ENCODE measurements around the gene DHDH. TPM values are rescaled to one million over a fixed set of nuclear protein-coding genes. Genes with fewer than 3 reads are reported as not detected.

Gene DHDH
- total RNA-seq = not detected in 2 replicates

GRCh38 chr19:48933382-48933932, at the start of gene DHDH:
Gene DHDH, plus strand, starts transcription at chr19:48933699. Its CDS starts 23 bp downstream, at chr19:48933722.

GRCh38 chr19:48899781-48900476, 33.6 kb upstream of the DHDH start, which contains the start of gene NUCB1:
Gene NUCB1, plus strand, starts transcription at chr19:48900312. Its CDS starts 485 bp downstream, at chr19:48900797.

GRCh38 chr19:48954595-48955307, 21.3 kb downstream of the DHDH start, which contains the start of gene BAX:
Gene BAX, plus strand, starts transcription at chr19:48954875. Its CDS starts 54 bp downstream, at chr19:48954929.

GRCh38 chr19:48965040-48965805, 31.7 kb downstream of the DHDH start, which contains the start of gene FTL:
Gene FTL, plus strand, starts transcription at chr19:48965309. Its CDS starts 199 bp downstream, at chr19:48965508.

GRCh38 chr19:48993175-48994034, 59.9 kb downstream of the DHDH start, which contains the start of the genes GYS1 and RUVBL2:
Gene GYS1, minus strand, starts transcription at chr19:48993309. Its CDS starts 197 bp downstream, at chr19:48993112.
Gene RUVBL2, plus strand, starts transcription at chr19:48993887. Its CDS starts 25 bp downstream, at chr19:48993912.

Other genes with a start within 250 kb of the DHDH start
- not detected in 2 replicates for gene FUT2, start 237.7 kb upstream of the DHDH start, total RNA-seq
- 2.7 and 4.9 TPM in 2 replicates for gene MAMSTR, start 214.0 kb upstream of the DHDH start, total RNA-seq
- gene RASIP1, start 193.1 kb upstream of the DHDH start, total RNA-seq = 4.1 and 6.3 TPM in 2 replicates
- gene IZUMO1, start 186.8 kb upstream of the DHDH start, total RNA-seq = not detected in 2 replicates
- under 0.01 and 0.86 TPM in 2 replicates for gene FUT1, start 181.1 kb upstream of the DHDH start, total RNA-seq
- gene FGF21, start 178.2 kb upstream of the DHDH start, total RNA-seq = not detected in 2 replicates
- gene BCAT2, start 122.7 kb upstream of the DHDH start, total RNA-seq = 65.0 and 83.0 TPM in 2 replicates
- gene HSD17B14, start 97.2 kb upstream of the DHDH start, total RNA-seq = 2.3 and 8.2 TPM in 2 replicates
- 24.3 and 32.3 TPM in 2 replicates for gene PLEKHA4, start 65.1 kb upstream of the DHDH start, total RNA-seq
- gene PPP1R15A, start 61.3 kb upstream of the DHDH start, total RNA-seq = 35.1 and 39.8 TPM in 2 replicates
- gene TULP2, start 35.0 kb upstream of the DHDH start, total RNA-seq = not detected in 2 replicates
- gene NUCB1, start 33.4 kb upstream of the DHDH start, total RNA-seq = 188 and 245 TPM in 2 replicates
- 189 and 226 TPM in 2 replicates for gene BAX, start 21.2 kb downstream of the DHDH start, total RNA-seq
- 3,594 and 3,702 TPM in 2 replicates for gene FTL, start 31.6 kb downstream of the DHDH start, total RNA-seq
- gene GYS1, start 59.6 kb downstream of the DHDH start, total RNA-seq = 38.1 and 43.8 TPM in 2 replicates
- 336 and 350 TPM in 2 replicates for gene RUVBL2, start 60.2 kb downstream of the DHDH start, total RNA-seq
- not detected in 2 replicates for gene LHB, start 83.4 kb downstream of the DHDH start, total RNA-seq
- gene CGB3, start 90.6 kb downstream of the DHDH start, total RNA-seq = not detected in 2 replicates
- not detected in 2 replicates for gene CGB2, start 98.2 kb downstream of the DHDH start, total RNA-seq
- not detected in 2 replicates for gene CGB1, start 103.2 kb downstream of the DHDH start, total RNA-seq
- not detected in 2 replicates for gene CGB5, start 110.1 kb downstream of the DHDH start, total RNA-seq
- not detected in 2 replicates for gene CGB8, start 115.4 kb downstream of the DHDH start, total RNA-seq
- gene CGB7, start 124.0 kb downstream of the DHDH start, total RNA-seq = 0.29 and 0.53 TPM in 2 replicates
- gene NTF4, start 131.1 kb downstream of the DHDH start, total RNA-seq = not detected in 2 replicates
- gene KCNA7, start 139.0 kb downstream of the DHDH start, total RNA-seq = not detected in 2 replicates
- 165 and 195 TPM in 2 replicates for gene SNRNP70, start 151.8 kb downstream of the DHDH start, total RNA-seq
- gene LIN7B, start 180.7 kb downstream of the DHDH start, total RNA-seq = 16.5 and 21.0 TPM in 2 replicates
- gene C19orf73, start 185.4 kb downstream of the DHDH start, total RNA-seq = 2.3 and 6.3 TPM in 2 replicates
- 1.2 and 1.8 TPM in 2 replicates for gene PPFIA3, start 185.8 kb downstream of the DHDH start, total RNA-seq
- not detected in 2 replicates for gene HRC, start 221.7 kb downstream of the DHDH start, total RNA-seq
- 18.5 and 19.0 TPM in 2 replicates for gene TRPM4, start 224.1 kb downstream of the DHDH start, total RNA-seq

All from myometrial cell (primary cell).